K562 (cell line): ENCODE results near the gene HOXD12.

Source experiments
- CTCF ChIP-seq, 3 experiments: IDR thresholded peaks in 2 of 3; conservative IDR thresholded peaks in 1 of 3; 2 replicates each; pipeline ENCODE4 v1.5.1; 2011 to 2012; ENCODE audit warnings: low read length in 3 of 3, mild to moderate bottlenecking in 3 of 3, control low read depth in 2 of 3, improper control_type of control experiment in 1 of 3, inconsistent platforms in 1 of 3, low read depth in 1 of 3, mixed read lengths in 1 of 3, moderate library complexity in 1 of 3; ENCODE audit not compliant: insufficient read depth in 2 of 3
- ETS1 ChIP-seq: conservative IDR thresholded peaks from 2 replicates; pipeline ENCODE4 v1.6.1; 2011; ENCODE audit warnings: low read depth, mild to moderate bottlenecking, low read length; ENCODE audit not compliant: control insufficient read depth
- HDAC1 ChIP-seq, 2 experiments: fragments of 450-650 bp; IDR thresholded peaks; 2 replicates each; pipeline ENCODE4 v1.6.1; 2016 to 2017; ENCODE audit warnings: inconsistent platforms in 1 of 2, mild to moderate bottlenecking in 1 of 2, moderate library complexity in 1 of 2
- HINFP ChIP-seq: fragments of 450-650 bp; conservative IDR thresholded peaks from 2 replicates; pipeline ENCODE4 v1.6.1; 2016; ENCODE audit warnings: missing genetic modification characterization, low read depth, mild to moderate bottlenecking, control low read depth, missing compliant biosample characterization
- MED1 ChIP-seq: sonication (generic); formaldehyde crosslinking; IDR thresholded peaks from 2 replicates; pipeline ENCODE4 v1.8.1; 2023; ENCODE audit warnings: missing genetic modification reagents, borderline replicate concordance
- MXI1 ChIP-seq: IDR thresholded peaks from 2 replicates; pipeline ENCODE4 v1.6.1; 2011; ENCODE audit warnings: low read depth, mild to moderate bottlenecking, improper control_type of control experiment, low read length
- RBFOX2 ChIP-seq: fragments of 200-400 bp; formaldehyde crosslinking; IDR thresholded peaks from 2 replicates; pipeline ENCODE4 v1.6.1; 2017; ENCODE audit warnings: low read depth, mild to moderate bottlenecking, low read length, moderate library complexity
- SMAD3 ChIP-seq: fragments of 450-650 bp; formaldehyde crosslinking; conservative IDR thresholded peaks from 2 replicates; pipeline ENCODE4 v1.4.0; 2020; ENCODE audit warnings: mild to moderate bottlenecking
- YY1 ChIP-seq, 3 experiments: IDR thresholded peaks; 2 replicates each; pipeline ENCODE4 v1.6.1; 2011; ENCODE audit warnings: low read length in 2 of 3, mild to moderate bottlenecking in 2 of 3, moderate library complexity in 2 of 3, borderline replicate concordance in 1 of 3, control low read depth in 1 of 3, low read depth in 1 of 3; ENCODE audit not compliant: insufficient read depth in 3 of 3, insufficient replicate concordance in 2 of 3, control insufficient read depth in 1 of 3, insufficient read length in 1 of 3; ENCODE audit errors: extremely low read depth in 1 of 3
- ZKSCAN3 ChIP-seq: fragments of 250-450 bp; sonication (Bioruptor Pico); IDR thresholded peaks from 2 replicates; pipeline ENCODE4 v1.4.0; 2020
- TF ChIP-seq, protein P1 (sequence below): IDR thresholded peaks from 2 replicates; pipeline ENCODE4 v1.6.1; 2011; ENCODE audit not compliant: insufficient read length; ENCODE audit errors: extremely low read depth
- TF ChIP-seq, protein P2 (sequence below), 2 experiments: IDR thresholded peaks; 2 replicates each; pipeline ENCODE4 v1.6.1; 2012; ENCODE audit warnings: improper control_type of control experiment in 2 of 2, low read depth in 2 of 2, low read length in 2 of 2, borderline replicate concordance in 1 of 2
- TF ChIP-seq, protein P3 (sequence below), 2 experiments: fragments of 450-650 bp; formaldehyde crosslinking in 1 of 2; IDR thresholded peaks; 2 replicates each; pipeline versions ENCODE4 v1.4.0 to v1.6.1; 2014 to 2020; ENCODE audit warnings: mild to moderate bottlenecking in 2 of 2, borderline replicate concordance in 1 of 2, low read depth in 1 of 2

DNA sequence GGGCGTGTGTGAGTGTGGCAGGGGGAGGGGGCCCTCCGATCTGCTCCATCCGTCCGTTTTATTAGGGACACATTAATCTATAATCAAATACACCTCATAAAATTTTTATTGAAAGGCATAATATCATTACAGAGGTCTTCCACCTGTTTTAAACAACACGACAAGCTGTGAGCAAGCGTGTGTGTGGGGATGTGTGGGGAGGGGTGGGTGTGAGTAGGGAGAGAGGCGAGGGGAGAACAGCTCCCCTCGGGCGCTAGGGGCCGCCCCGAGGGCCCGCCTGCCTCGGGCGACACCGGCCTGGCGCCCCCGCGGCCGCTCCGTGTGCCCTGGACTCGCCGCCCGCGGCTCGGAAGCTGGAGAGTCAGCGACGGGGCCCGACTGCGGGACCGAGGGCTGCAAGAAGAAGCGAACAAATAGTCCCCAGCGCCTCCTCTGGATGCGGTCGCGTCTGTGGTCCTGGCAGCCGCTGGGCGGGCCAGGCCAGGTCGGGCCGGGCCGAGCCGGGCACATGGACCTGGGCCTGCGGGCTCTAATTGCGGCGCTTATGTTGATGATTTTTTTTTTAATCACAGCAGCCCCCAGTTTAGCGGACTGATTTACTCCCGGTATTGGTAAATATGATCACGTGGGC lies 22.6 kb downstream of the HOXD12 start:
- TF ChIP-seq RBFOX2 (no peak), ZKSCAN3 (CRISPR knock-in tag) (no peak), CTCF (IDR thresholded peaks at IDR 0.05 in 2 of 3, conservative IDR thresholded peaks at IDR 0.05 in 1 of 3; ENCODE audit: insufficient read depth in 2 of 3, low read depth in 1 of 3, low read length in 3 of 3) (no peak), MXI1 (no peak), HINFP (tag) (no peak), ETS1 (no peak), SMAD3 (CRISPR knock-in tag) (no peak), MED1 (CRISPR knock-in tag) (no peak), YY1 (IDR thresholded peaks at IDR 0.05; ENCODE audit: borderline replicate concordance in 1 of 3, control insufficient read depth in 1 of 3, extremely low read depth in 1 of 3, insufficient read depth in 3 of 3, insufficient read length in 1 of 3, insufficient replicate concordance in 2 of 3, low read depth in 1 of 3, low read length in 2 of 3) (no peak), HDAC1 (IDR thresholded peaks at IDR 0.05) (no peak)
- TF ChIP-seq, protein P1, sequence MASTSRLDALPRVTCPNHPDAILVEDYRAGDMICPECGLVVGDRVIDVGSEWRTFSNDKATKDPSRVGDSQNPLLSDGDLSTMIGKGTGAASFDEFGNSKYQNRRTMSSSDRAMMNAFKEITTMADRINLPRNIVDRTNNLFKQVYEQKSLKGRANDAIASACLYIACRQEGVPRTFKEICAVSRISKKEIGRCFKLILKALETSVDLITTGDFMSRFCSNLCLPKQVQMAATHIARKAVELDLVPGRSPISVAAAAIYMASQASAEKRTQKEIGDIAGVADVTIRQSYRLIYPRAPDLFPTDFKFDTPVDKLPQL = no peak
- TF ChIP-seq, protein P2, sequence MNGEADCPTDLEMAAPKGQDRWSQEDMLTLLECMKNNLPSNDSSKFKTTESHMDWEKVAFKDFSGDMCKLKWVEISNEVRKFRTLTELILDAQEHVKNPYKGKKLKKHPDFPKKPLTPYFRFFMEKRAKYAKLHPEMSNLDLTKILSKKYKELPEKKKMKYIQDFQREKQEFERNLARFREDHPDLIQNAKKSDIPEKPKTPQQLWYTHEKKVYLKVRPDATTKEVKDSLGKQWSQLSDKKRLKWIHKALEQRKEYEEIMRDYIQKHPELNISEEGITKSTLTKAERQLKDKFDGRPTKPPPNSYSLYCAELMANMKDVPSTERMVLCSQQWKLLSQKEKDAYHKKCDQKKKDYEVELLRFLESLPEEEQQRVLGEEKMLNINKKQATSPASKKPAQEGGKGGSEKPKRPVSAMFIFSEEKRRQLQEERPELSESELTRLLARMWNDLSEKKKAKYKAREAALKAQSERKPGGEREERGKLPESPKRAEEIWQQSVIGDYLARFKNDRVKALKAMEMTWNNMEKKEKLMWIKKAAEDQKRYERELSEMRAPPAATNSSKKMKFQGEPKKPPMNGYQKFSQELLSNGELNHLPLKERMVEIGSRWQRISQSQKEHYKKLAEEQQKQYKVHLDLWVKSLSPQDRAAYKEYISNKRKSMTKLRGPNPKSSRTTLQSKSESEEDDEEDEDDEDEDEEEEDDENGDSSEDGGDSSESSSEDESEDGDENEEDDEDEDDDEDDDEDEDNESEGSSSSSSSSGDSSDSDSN (IDR thresholded peaks at IDR 0.05; ENCODE audit: borderline replicate concordance in 1 of 2, low read depth in 2 of 2, low read length in 2 of 2) = no peak
- TF ChIP-seq, protein P3, sequence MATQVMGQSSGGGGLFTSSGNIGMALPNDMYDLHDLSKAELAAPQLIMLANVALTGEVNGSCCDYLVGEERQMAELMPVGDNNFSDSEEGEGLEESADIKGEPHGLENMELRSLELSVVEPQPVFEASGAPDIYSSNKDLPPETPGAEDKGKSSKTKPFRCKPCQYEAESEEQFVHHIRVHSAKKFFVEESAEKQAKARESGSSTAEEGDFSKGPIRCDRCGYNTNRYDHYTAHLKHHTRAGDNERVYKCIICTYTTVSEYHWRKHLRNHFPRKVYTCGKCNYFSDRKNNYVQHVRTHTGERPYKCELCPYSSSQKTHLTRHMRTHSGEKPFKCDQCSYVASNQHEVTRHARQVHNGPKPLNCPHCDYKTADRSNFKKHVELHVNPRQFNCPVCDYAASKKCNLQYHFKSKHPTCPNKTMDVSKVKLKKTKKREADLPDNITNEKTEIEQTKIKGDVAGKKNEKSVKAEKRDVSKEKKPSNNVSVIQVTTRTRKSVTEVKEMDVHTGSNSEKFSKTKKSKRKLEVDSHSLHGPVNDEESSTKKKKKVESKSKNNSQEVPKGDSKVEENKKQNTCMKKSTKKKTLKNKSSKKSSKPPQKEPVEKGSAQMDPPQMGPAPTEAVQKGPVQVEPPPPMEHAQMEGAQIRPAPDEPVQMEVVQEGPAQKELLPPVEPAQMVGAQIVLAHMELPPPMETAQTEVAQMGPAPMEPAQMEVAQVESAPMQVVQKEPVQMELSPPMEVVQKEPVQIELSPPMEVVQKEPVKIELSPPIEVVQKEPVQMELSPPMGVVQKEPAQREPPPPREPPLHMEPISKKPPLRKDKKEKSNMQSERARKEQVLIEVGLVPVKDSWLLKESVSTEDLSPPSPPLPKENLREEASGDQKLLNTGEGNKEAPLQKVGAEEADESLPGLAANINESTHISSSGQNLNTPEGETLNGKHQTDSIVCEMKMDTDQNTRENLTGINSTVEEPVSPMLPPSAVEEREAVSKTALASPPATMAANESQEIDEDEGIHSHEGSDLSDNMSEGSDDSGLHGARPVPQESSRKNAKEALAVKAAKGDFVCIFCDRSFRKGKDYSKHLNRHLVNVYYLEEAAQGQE (IDR thresholded peaks at IDR 0.05; ENCODE audit: borderline replicate concordance) = no peak
- TF ChIP-seq, protein P3 (CRISPR knock-in tag; IDR thresholded peaks at IDR 0.05; ENCODE audit: low read depth) = no peak
